ENCODE measurements around the gene SNX5. TPM values are rescaled to one million over a fixed set of nuclear protein-coding genes. Genes with fewer than 3 reads are reported as not detected.

The SNX5 gene
- total and polyA plus RNA-seq, 10 of the 15 experiments (the other 5 are each of a cell fraction or from before 2014, with no cell fraction given): 92.9 to 316 (median 245) TPM

GRCh38 chr20:18005170-18005989 lies 36.8 kb upstream of the SNX5 start (continued):
- TF ChIP-seq NR2F1 (conservative IDR thresholded peaks at IDR 0.05): peak; percentile 57; the same call in 1 of the 2 replicates
- no peak for TF ChIP-seq TARDBP (IDR thresholded peaks at IDR 0.05; ENCODE audit: borderline replicate concordance)
- peak; percentile 34; the same call in 1 of the 2 replicates for TF ChIP-seq CREM (IDR thresholded peaks at IDR 0.05; ENCODE audit: low read depth)
- TF ChIP-seq BMI1 (IDR thresholded peaks at IDR 0.05; ENCODE audit: borderline replicate concordance): peak; percentile 49; the same call in 1 of the 2 replicates
- TF ChIP-seq LARP7 (IDR thresholded peaks at IDR 0.05): peak; percentile 53; the same call in 1 of the 2 replicates
- peak; percentile 80 for TF ChIP-seq RUNX3 (IDR thresholded peaks at IDR 0.05; ENCODE audit: low read length)
- TF ChIP-seq HDAC6 (IDR thresholded peaks at IDR 0.05; ENCODE audit: unreplicated experiment): no peak
- TF ChIP-seq MYB (IDR thresholded peaks at IDR 0.05; ENCODE audit: borderline replicate concordance, low read depth, low read length): 0 out of 2 replicates have a peak, but pooled peaks have one; percentile 19
- 0 out of 2 replicates have a peak, but pooled peaks have one; percentile 50 for TF ChIP-seq SIN3A (IDR thresholded peaks at IDR 0.05; ENCODE audit: low read depth, low read length)
- TF ChIP-seq CREB1 (IDR thresholded peaks at IDR 0.05; ENCODE audit: low read depth): 0 out of 2 replicates have a peak, but pooled peaks have one; percentile 30
- TF ChIP-seq NFYB (IDR thresholded peaks at IDR 0.05; ENCODE audit: insufficient read depth, low read depth, low read length): 0 out of 2 replicates have a peak, but pooled peaks have one; percentile 26

GRCh38 chr20:18004384-18005031 lies 35.9 kb upstream of the SNX5 start:
- H4K20me1 ChIP-seq (ENCODE audit: control insufficient read depth, insufficient read depth): no peaks in the 10 kb centered on the region
- H3K4me1 ChIP-seq (ENCODE audit: control insufficient read depth, insufficient read depth, low read length): peaks cover 31% of the 10 kb centered on the region
- TF ChIP-seq MYC (IDR thresholded peaks at IDR 0.05; ENCODE audit: insufficient read depth, insufficient read length, insufficient replicate concordance, low read length, severe bottlenecking) (no peak), RUNX3 (IDR thresholded peaks at IDR 0.05; ENCODE audit: low read length) (no peak), WRNIP1 (IDR thresholded peaks at IDR 0.05; ENCODE audit: borderline replicate concordance, low read depth, low read length) (no peak), LARP7 (IDR thresholded peaks at IDR 0.05) (no peak), CBFB (IDR thresholded peaks at IDR 0.05; ENCODE audit: low read depth) (no peak), RB1 (IDR thresholded peaks at IDR 0.05; ENCODE audit: borderline replicate concordance) (no peak), CHD4 (IDR thresholded peaks at IDR 0.05) (no peak), USF2 (IDR thresholded peaks at IDR 0.05; ENCODE audit: borderline replicate concordance, low read depth, low read length) (no peak), NR2C1 (IDR thresholded peaks at IDR 0.05) (no peak), CREB1 (IDR thresholded peaks at IDR 0.05; ENCODE audit: low read depth) (no peak)
- intact Hi-C loops (cut with micrococcal nuclease; ENCODE audit: unreplicated experiment): loop anchor here (10.0 kb wide), 1 partner anchor 280 kb away; the partner anchor contains the start of gene ZNF133
- no peak overlapping the region for H3K4me3 ChIP-seq
- no peak for FAIRE-seq
- ChIA-PET CTCF (interaction anchor here (0.7 to 2.8 kb wide), 17 partner anchors 10 to 499 kb away, joined by 3 to 27 read pairs (median 4); partner anchors contain the start of genes MGME1, RRBP1 and SNX5), RAD21 (ENCODE audit: unreplicated experiment) (interaction anchor here (0.6 to 3.0 kb wide), 16 partner anchors 9 to 500 kb away, joined by 3 to 15 read pairs (median 7); partner anchors contain the start of genes KAT14, PET117, RRBP1 and SNX5), SMC1A (ENCODE audit: uncharacterized antibody, unreplicated experiment) (interaction anchor here (0.7 to 4.0 kb wide), 13 partner anchors 9 to 322 kb away, joined by 3 to 29 read pairs (median 6); partner anchors contain the start of genes MGME1 and RRBP1), POLR2A (interaction anchor here (1.0 to 1.9 kb wide), 6 partner anchors 12 to 46 kb away, joined by 4 to 9 read pairs (median 6); partner anchors contain the start of gene MGME1)
- no peaks in the 10 kb centered on the region for H3K36me3 ChIP-seq (ENCODE audit: control insufficient read depth in 2 of 2, insufficient read depth in 2 of 2, low read length in 1 of 2)
- peak overlapping the region; percentile 32; the same call in 1 of the 2 replicates for H3K9ac ChIP-seq (ENCODE audit: control insufficient read depth, insufficient read depth, low read length)
- H2AFZ ChIP-seq (ENCODE audit: control insufficient read depth, low read depth, low read length): no peak overlapping the region
- H3K9me3 ChIP-seq (replicated peaks; ENCODE audit: control insufficient read depth, insufficient read depth, low read length): no peaks in the 10 kb centered on the region
- peak overlapping the region; percentile 92 for H3K4me2 ChIP-seq (ENCODE audit: control insufficient read depth, insufficient read depth)
- DNase-seq (ENCODE audit: low read depth, low spot score): no peak
- no TSS peak for BruUV-seq (replicated peaks)
- WGBS (ENCODE audit: insufficient coverage, insufficient replicate concordance, low lambda C conversion rate, missing lambda C conversion rate): 77% methylated on average over 8 of the region's 8 CpGs
- H3K27me3 ChIP-seq (replicated peaks in 1 of 2; ENCODE audit: control insufficient read depth in 2 of 2, insufficient read depth in 2 of 2, low read length in 1 of 2): no peaks in the 10 kb centered on the region
- 0 out of 3 replicates have a peak, but pooled peaks have one; percentile 1 for ATAC-seq
- in situ Hi-C loops (cut with MboI): no loop called here
- no peaks in the 10 kb centered on the region for H3K79me2 ChIP-seq (ENCODE audit: control insufficient read depth, insufficient read depth, low read length)
- H3K27ac ChIP-seq (ENCODE audit: control insufficient read depth, insufficient read depth): peak overlapping the region; percentile 82
